ENCODE results near the gene CORO2B. TPM values are rescaled to one million over a fixed set of nuclear protein-coding genes. Genes with fewer than 3 reads are reported as not detected.
A peak's percentile ranks its signal among the peaks of the same experiment; 100 is the strongest.

Gene CORO2B
- total RNA-seq, 1 donor from 2014 or later: 1.1 TPM

DNA sequence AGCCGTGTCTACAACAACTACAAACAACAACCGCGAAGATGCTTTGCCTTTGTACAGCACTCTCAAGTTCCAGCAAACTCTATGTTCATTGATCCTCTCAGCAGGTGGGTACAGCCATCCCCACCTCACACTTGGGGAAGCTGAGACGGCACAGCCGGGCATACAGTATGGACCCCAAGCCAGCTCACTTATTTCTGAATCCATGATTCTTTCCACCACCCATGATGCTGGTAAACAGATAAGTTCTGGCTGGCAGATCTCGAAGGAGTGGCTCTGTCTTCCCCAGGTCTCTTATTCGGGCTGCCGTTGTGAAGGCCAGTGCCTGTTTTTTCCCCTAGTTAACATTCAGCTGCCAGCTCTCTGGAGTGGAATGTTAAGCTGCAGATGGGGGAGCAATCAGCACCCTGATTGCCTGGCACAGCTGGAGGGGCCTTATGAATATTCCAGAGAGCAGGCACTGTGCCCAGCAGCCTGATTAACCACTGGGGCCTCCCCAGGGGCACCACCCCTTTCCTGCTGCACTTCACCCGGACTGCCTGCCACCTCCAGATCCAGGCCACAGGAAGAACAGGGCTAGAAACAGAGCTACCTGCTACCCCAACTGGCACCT is 73.2 kb downstream of the CORO2B start:
- DNase-seq (ENCODE audit: low spot score in 2 of 2, unreplicated experiment in 2 of 2): peak in 1 of 2 experiments; percentile 27
- H3K4me3 Mint-ChIP-seq: no peak overlapping the region
- TF ChIP-seq, protein P1, sequence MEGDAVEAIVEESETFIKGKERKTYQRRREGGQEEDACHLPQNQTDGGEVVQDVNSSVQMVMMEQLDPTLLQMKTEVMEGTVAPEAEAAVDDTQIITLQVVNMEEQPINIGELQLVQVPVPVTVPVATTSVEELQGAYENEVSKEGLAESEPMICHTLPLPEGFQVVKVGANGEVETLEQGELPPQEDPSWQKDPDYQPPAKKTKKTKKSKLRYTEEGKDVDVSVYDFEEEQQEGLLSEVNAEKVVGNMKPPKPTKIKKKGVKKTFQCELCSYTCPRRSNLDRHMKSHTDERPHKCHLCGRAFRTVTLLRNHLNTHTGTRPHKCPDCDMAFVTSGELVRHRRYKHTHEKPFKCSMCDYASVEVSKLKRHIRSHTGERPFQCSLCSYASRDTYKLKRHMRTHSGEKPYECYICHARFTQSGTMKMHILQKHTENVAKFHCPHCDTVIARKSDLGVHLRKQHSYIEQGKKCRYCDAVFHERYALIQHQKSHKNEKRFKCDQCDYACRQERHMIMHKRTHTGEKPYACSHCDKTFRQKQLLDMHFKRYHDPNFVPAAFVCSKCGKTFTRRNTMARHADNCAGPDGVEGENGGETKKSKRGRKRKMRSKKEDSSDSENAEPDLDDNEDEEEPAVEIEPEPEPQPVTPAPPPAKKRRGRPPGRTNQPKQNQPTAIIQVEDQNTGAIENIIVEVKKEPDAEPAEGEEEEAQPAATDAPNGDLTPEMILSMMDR (IDR thresholded peaks at IDR 0.05; ENCODE audit: unreplicated experiment): no peak
- no peaks in the 10 kb centered on the region for H3K36me3 Mint-ChIP-seq
- peaks cover 3% of the 10 kb centered on the region for H3K4me1 Mint-ChIP-seq
- H3K27ac Mint-ChIP-seq: no peak overlapping the region
- H3K27me3 Mint-ChIP-seq (ENCODE audit: low read depth): peaks cover 9% of the 10 kb centered on the region
- H3K9me3 Mint-ChIP-seq: no peaks in the 10 kb centered on the region

DNA sequence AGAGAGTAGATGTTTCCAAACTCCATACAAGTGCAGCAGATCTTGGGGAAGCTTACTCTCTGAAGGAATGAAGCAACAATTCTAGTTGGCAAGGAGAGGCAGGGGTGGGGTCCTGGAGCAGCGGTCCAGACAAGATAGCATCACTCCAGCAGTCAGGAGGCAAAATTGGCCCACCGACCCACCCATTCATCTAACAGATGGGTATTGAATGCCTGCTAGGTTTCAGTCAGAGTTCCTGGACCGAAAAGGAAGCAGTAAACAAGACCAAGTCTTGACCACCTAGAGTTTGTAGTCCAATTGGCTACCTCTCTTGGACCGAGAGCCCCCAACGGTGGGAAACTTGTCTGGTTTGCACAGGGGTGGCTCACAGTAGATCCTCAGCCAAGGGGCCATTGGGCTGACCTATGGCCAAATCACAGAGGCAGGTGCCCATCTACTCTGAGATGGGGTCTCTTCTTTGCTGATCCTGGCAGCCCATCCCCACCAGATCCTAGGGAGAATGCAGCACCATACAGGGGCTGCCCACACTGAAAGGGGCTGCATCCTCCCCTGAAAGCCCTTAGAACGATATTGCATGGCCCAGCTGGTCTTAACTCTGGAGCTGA is 74.3 kb downstream of the CORO2B start:
- no peaks in the 10 kb centered on the region for H3K9me3 Mint-ChIP-seq
- peak in 1 of 2 experiments; percentile 32 for DNase-seq (ENCODE audit: low spot score in 2 of 2, unreplicated experiment in 2 of 2)
- no peak overlapping the region for H3K4me3 Mint-ChIP-seq
- H3K27ac Mint-ChIP-seq: no peak overlapping the region
- H3K36me3 Mint-ChIP-seq: no peaks in the 10 kb centered on the region
- TF ChIP-seq, protein P1 (IDR thresholded peaks at IDR 0.05; ENCODE audit: unreplicated experiment): no peak
- H3K27me3 Mint-ChIP-seq (ENCODE audit: low read depth): peaks cover 9% of the 10 kb centered on the region
- H3K4me1 Mint-ChIP-seq: peaks cover 3% of the 10 kb centered on the region

DNA sequence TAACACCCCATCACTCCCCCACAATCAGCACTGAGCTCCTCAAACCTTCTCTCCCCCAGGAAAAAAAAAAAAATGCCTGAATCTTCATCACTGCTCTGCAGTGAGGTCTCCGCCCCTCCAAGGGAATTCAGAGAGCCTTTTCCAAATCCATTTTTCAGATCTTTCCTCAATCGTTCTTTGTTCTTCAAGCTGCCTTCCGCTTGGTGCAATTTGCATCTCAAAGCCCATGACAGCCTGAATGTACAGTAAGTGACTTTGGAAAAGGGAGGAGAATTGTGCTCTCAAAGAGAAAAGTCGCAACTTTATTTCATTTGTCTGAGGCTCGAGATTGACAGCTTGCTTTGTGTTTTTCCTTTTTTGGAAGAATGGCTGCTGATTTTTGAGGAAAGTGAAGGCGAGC is 75.0 kb downstream of the CORO2B start:
- Mint-ChIP-seq H3K36me3 (no peaks in the 10 kb centered on the region), H3K27ac (no peak overlapping the region), H3K4me1 (peaks cover 3% of the 10 kb centered on the region), H3K4me3 (no peak overlapping the region), H3K27me3 (ENCODE audit: low read depth) (peaks cover 9% of the 10 kb centered on the region), H3K9me3 (no peaks in the 10 kb centered on the region)
- TF ChIP-seq, protein P1 (IDR thresholded peaks at IDR 0.05; ENCODE audit: unreplicated experiment): no peak
- DNase-seq (ENCODE audit: low spot score in 2 of 2, unreplicated experiment in 2 of 2): no peak

DNA sequence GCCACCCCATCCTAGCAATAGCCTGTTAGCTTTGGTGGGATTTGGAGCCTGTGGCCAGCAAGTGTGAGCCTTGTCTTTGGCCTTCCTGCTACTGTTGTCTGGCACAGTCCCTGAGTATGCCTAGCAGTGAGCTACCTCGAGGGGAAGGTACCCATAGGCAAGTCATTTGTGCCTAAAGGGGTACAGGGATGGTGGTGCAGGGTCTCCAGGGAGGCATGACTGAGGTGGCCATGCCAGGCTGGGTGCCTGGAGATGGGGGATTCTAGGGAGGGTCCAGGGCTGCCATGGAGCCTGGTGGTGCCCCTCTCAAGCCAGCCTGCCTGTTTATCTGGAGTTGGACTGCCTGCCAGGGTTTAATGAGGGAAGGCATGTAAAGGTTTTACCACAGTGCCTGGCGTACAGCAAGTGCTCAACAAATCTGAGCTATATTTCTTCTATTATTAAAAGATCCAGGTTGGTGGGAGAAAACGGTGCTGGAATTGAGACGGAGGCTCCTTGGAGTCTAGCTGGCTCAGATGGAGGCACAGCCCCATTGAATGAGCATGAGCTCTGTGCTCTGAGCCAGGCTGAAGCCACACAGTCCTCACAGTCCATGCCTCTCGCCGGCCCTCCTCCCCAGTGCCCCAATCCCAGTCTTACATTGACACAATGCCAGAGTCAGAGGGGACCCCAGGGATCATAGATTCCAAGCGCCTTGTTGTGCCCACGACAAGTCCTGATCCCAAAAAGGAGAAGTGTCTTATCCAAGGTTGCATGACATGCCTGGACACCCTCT is 76.2 kb downstream of the CORO2B start:
- peak in 1 of 2 experiments; percentile 27 for DNase-seq (ENCODE audit: low spot score in 2 of 2, unreplicated experiment in 2 of 2)
- H3K9me3 Mint-ChIP-seq: no peaks in the 10 kb centered on the region
- H3K4me1 Mint-ChIP-seq: peaks cover 3% of the 10 kb centered on the region
- H3K4me3 Mint-ChIP-seq: no peak overlapping the region
- peaks cover 9% of the 10 kb centered on the region for H3K27me3 Mint-ChIP-seq (ENCODE audit: low read depth)
- TF ChIP-seq, protein P1 (IDR thresholded peaks at IDR 0.05; ENCODE audit: unreplicated experiment): no peak
- no peaks in the 10 kb centered on the region for H3K36me3 Mint-ChIP-seq
- no peak overlapping the region for H3K27ac Mint-ChIP-seq

DNA sequence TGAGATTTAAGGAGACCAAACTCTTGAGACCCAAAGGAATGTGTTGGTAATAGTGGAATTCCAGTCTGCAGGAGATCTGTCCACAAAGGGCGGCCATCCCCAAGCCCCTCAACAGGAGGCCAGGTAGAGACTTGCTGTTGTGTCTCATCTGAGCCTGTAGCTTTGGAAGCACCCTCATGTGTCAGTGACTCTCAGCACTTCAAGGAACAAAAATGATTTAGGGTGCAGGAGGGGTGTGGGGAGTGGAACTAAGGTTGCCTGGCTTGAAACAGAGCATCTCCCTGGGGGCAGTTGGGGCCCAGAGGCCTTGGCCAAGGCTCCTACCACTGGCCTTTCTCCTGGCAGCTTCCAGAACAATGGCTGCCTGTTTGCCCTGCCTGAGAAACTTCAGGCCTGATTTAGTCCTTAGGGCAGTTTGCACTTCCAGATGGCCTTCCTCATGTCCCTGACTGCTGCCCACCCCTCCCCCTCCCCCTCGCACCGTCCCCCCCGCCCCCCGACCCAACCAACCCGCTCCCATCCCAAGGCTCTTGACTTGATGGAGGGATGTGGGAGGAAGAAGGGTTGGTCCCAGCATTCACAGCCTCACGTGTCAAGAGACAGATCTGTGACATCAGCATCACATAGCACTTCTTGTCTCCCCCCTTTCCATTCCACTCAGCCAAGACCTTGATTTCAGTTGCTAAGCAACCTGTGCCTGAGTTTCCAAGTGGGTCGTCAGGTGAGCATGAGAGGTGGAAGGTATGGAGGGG is 77.1 kb downstream of the CORO2B start:
- H3K27me3 Mint-ChIP-seq (ENCODE audit: low read depth): peaks cover 9% of the 10 kb centered on the region
- peaks cover 3% of the 10 kb centered on the region for H3K4me1 Mint-ChIP-seq
- H3K9me3 Mint-ChIP-seq: no peaks in the 10 kb centered on the region
- TF ChIP-seq, protein P1 (IDR thresholded peaks at IDR 0.05; ENCODE audit: unreplicated experiment): no peak
- no peaks in the 10 kb centered on the region for H3K36me3 Mint-ChIP-seq
- no peak overlapping the region for H3K27ac Mint-ChIP-seq
- DNase-seq (ENCODE audit: low spot score in 2 of 2, unreplicated experiment in 2 of 2): peak in 1 of 2 experiments; percentile 26
- H3K4me3 Mint-ChIP-seq: no peak overlapping the region

Data from mesothelial cell of epicardium (in vitro differentiated cells).